ENCODE measurements around the gene SUPT4H1. TPM values are rescaled to one million over a fixed set of nuclear protein-coding genes. Genes with fewer than 3 reads are reported as not detected.
A peak's percentile ranks its signal among the peaks of the same experiment; 100 is the strongest.

Gene SUPT4H1
- total RNA-seq, 1 experiment from 2014 or later: 70.9 TPM

GRCh38 chr17:58308985-58309917, 42.8 kb downstream of the SUPT4H1 start:
- CTCF ChIA-PET: interaction anchor here (0.6 to 3.2 kb wide), 5 partner anchors 8 to 108 kb away, joined by 3 to 16 read pairs (median 6); partner anchors contain the start of gene RNF43
- H3K4me1 ChIP-seq: no peaks in the 10 kb centered on the region
- BruUV-seq (replicated peaks): no TSS peak
- Mint-ChIP-seq H3K27ac (ENCODE audit: unreplicated experiment) (no peak overlapping the region), H3K4me3 (ENCODE audit: unreplicated experiment) (no peak overlapping the region), H3K4me1 (ENCODE audit: low read depth, unreplicated experiment) (peaks cover 5% of the 10 kb centered on the region), H3K9me3 (ENCODE audit: unreplicated experiment) (no peaks in the 10 kb centered on the region), H3K27me3 (ENCODE audit: insufficient read depth, unreplicated experiment) (no peaks in the 10 kb centered on the region), H3K36me3 (ENCODE audit: insufficient read depth, unreplicated experiment) (no peaks in the 10 kb centered on the region)
- no peak for DNase-seq
- no peaks in the 10 kb centered on the region for H3K27me3 ChIP-seq (replicated peaks; ENCODE audit: control insufficient read depth, insufficient read depth, low read length)
- intact Hi-C loops (cut with micrococcal nuclease; ENCODE audit: unreplicated experiment): no loop called here
- H3K4me3 ChIP-seq (ENCODE audit: low read depth, low read length): no peak overlapping the region
- TF ChIP-seq, protein P1, sequence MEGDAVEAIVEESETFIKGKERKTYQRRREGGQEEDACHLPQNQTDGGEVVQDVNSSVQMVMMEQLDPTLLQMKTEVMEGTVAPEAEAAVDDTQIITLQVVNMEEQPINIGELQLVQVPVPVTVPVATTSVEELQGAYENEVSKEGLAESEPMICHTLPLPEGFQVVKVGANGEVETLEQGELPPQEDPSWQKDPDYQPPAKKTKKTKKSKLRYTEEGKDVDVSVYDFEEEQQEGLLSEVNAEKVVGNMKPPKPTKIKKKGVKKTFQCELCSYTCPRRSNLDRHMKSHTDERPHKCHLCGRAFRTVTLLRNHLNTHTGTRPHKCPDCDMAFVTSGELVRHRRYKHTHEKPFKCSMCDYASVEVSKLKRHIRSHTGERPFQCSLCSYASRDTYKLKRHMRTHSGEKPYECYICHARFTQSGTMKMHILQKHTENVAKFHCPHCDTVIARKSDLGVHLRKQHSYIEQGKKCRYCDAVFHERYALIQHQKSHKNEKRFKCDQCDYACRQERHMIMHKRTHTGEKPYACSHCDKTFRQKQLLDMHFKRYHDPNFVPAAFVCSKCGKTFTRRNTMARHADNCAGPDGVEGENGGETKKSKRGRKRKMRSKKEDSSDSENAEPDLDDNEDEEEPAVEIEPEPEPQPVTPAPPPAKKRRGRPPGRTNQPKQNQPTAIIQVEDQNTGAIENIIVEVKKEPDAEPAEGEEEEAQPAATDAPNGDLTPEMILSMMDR (IDR thresholded peaks at IDR 0.05; ENCODE audit: insufficient read depth in 1 of 2, low read depth in 1 of 2, low read length in 1 of 2, severe bottlenecking in 1 of 2, unreplicated experiment in 1 of 2): no peak
- POLR2A ChIA-PET: no interaction called here
- no peaks in the 10 kb centered on the region for H3K36me3 ChIP-seq (ENCODE audit: control insufficient read depth, insufficient read depth, low read length)
- no peaks in the 10 kb centered on the region for H3K9me3 ChIP-seq

GRCh38 chr17:58308173-58308984, 43.6 kb downstream of the SUPT4H1 start:
- Histone ChIP-seq H3K27me3 (replicated peaks; ENCODE audit: control insufficient read depth, insufficient read depth, low read length) (no peaks in the 10 kb centered on the region), H3K9me3 (no peaks in the 10 kb centered on the region), H3K4me3 (ENCODE audit: low read depth, low read length) (no peak overlapping the region), H3K4me1 (no peaks in the 10 kb centered on the region), H3K36me3 (ENCODE audit: control insufficient read depth, insufficient read depth, low read length) (no peaks in the 10 kb centered on the region)
- CTCF ChIA-PET: interaction anchor here (0.7 to 3.2 kb wide), 6 partner anchors 9 to 139 kb away, joined by 3 to 16 read pairs (median 4); partner anchors contain the start of genes RNF43 and SUPT4H1
- TF ChIP-seq, protein P1 (IDR thresholded peaks at IDR 0.05; ENCODE audit: insufficient read depth in 1 of 2, low read depth in 1 of 2, low read length in 1 of 2, severe bottlenecking in 1 of 2, unreplicated experiment in 1 of 2): peak; percentile 15 to 56
- DNase-seq: peak; percentile 56 to 62
- intact Hi-C loops (cut with micrococcal nuclease; ENCODE audit: unreplicated experiment): no loop called here
- BruUV-seq (replicated peaks): no TSS peak
- POLR2A ChIA-PET: no interaction called here
- H3K27me3 Mint-ChIP-seq (ENCODE audit: insufficient read depth, unreplicated experiment): no peaks in the 10 kb centered on the region
- peaks cover 5% of the 10 kb centered on the region for H3K4me1 Mint-ChIP-seq (ENCODE audit: low read depth, unreplicated experiment)
- H3K4me3 Mint-ChIP-seq (ENCODE audit: unreplicated experiment): no peak overlapping the region
- no peak overlapping the region for H3K27ac Mint-ChIP-seq (ENCODE audit: unreplicated experiment)
- H3K9me3 Mint-ChIP-seq (ENCODE audit: unreplicated experiment): no peaks in the 10 kb centered on the region
- H3K36me3 Mint-ChIP-seq (ENCODE audit: insufficient read depth, unreplicated experiment): no peaks in the 10 kb centered on the region

- Histone ChIP-seq H3K9me3 (no peaks in the 10 kb centered on the region), H3K4me3 (ENCODE audit: low read depth, low read length) (no peak overlapping the region), H3K36me3 (ENCODE audit: control insufficient read depth, insufficient read depth, low read length) (no peaks in the 10 kb centered on the region), H3K4me1 (no peaks in the 10 kb centered on the region), H3K27me3 (replicated peaks; ENCODE audit: control insufficient read depth, insufficient read depth, low read length) (no peaks in the 10 kb centered on the region)
- peaks cover 5% of the 10 kb centered on the region for H3K4me1 Mint-ChIP-seq (ENCODE audit: low read depth, unreplicated experiment)
- H3K36me3 Mint-ChIP-seq (ENCODE audit: insufficient read depth, unreplicated experiment): no peaks in the 10 kb centered on the region
- H3K27ac Mint-ChIP-seq (ENCODE audit: unreplicated experiment): no peak overlapping the region
- H3K9me3 Mint-ChIP-seq (ENCODE audit: unreplicated experiment): no peaks in the 10 kb centered on the region
- H3K27me3 Mint-ChIP-seq (ENCODE audit: insufficient read depth, unreplicated experiment): no peaks in the 10 kb centered on the region
- no peak for DNase-seq
- ChIA-PET POLR2A (no interaction called here), CTCF (interaction anchor here (0.7 to 3.2 kb wide), 4 partner anchors 10 to 140 kb away, joined by 3 to 16 read pairs (median 7); partner anchors contain the start of genes RNF43 and SUPT4H1)
- H3K4me3 Mint-ChIP-seq (ENCODE audit: unreplicated experiment): no peak overlapping the region
- intact Hi-C loops (cut with micrococcal nuclease; ENCODE audit: unreplicated experiment): no loop called here
- TF ChIP-seq, protein P1 (IDR thresholded peaks at IDR 0.05; ENCODE audit: insufficient read depth in 1 of 2, low read depth in 1 of 2, low read length in 1 of 2, severe bottlenecking in 1 of 2, unreplicated experiment in 1 of 2): no peak
- no TSS peak for BruUV-seq (replicated peaks)
These were observed 44.4 kb downstream of the SUPT4H1 start for GRCh38 chr17:58307468-58308172.
